ENCODE measurements around the gene AK5. TPM values are rescaled to one million over a fixed set of nuclear protein-coding genes. Genes with fewer than 3 reads are reported as not detected.

AK5 gene
- total and polyA plus RNA-seq, 2 of the 13 experiments (the other 11 are each of a cell fraction or from before 2014, with no cell fraction given): not detected

DNA sequence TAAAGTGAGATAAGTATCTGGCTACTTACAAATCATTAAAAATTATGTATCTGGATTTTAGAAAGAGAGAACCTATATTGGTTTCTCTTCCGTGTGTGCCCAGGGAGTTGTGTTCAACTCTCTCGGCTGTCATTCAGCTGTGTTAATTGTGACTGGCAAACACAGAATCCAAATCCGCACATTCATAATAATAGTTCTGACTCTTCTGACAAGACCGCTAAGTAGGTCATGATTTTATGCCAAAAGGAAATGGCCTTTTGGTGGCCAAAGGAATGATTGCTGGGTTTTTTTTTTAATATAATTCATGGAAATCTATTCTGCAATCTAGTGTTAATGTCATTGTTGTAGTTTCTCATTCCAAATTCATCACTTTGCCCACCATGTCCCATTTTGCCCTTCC, 110.7 kb downstream of the AK5 start:
- Histone ChIP-seq H3K4me2 (ENCODE audit: low read depth, low read length) (no peak overlapping the region), H3K36me3 (replicated peaks in 1 of 2; ENCODE audit: control insufficient read depth in 1 of 2, insufficient read depth in 2 of 2, low read length in 2 of 2) (no peaks in the 10 kb centered on the region), H3K27me3 (ENCODE audit: control insufficient read depth in 1 of 2, insufficient read depth in 2 of 2, low read length in 2 of 2) (no peaks in the 10 kb centered on the region; a peak in 1 of 5 replicates), H3K4me1 (ENCODE audit: insufficient read depth, low read length) (no peaks in the 10 kb centered on the region), H2AFZ (ENCODE audit: low read length) (no peak overlapping the region), H3K79me2 (ENCODE audit: insufficient read depth, low read length) (no peaks in the 10 kb centered on the region), H4K20me1 (ENCODE audit: insufficient read depth, low read length) (no peaks in the 10 kb centered on the region), H3K9me3 (ENCODE audit: low read length) (no peaks in the 10 kb centered on the region), H3K9ac (ENCODE audit: insufficient read depth, low read depth, low read length) (no peak overlapping the region), H3K27ac (ENCODE audit: extremely low read length, insufficient read depth, low read length) (no peak overlapping the region), H3K4me3 (replicated peaks in 1 of 3; ENCODE audit: insufficient read depth in 1 of 3, low read depth in 2 of 3, low read length in 3 of 3) (no peak overlapping the region)
- WGBS (ENCODE audit: low lambda C conversion rate): 68% methylated on average over 4 of the region's 4 CpGs
- in situ Hi-C loops (cut with HindIII; ENCODE audit: extremely low pct_ligation_motif_present, low pct_unique_long_range_greater_than_20kb) (no loop called here), intact Hi-C loops (cut with micrococcal nuclease; ENCODE audit: unreplicated experiment) (no loop called here)
- no TSS peak for BruUV-seq (replicated peaks)
- no peak for ATAC-seq
- no peak for DNase-seq (ENCODE audit: low spot score)
- no peak for FAIRE-seq
- ChIA-PET CTCF (ENCODE audit: low intra/inter-chr PET ratio, low total read pairs) (no interaction called here), POLR2A (no interaction called here)
- TF ChIP-seq ZNF225 (CRISPR knock-in tag; IDR thresholded peaks at IDR 0.05): no peak
- no peak for TF ChIP-seq GRHL1 (CRISPR knock-in tag; conservative IDR thresholded peaks at IDR 0.05)
- TF ChIP-seq NR2C2 (CRISPR knock-in tag; IDR thresholded peaks at IDR 0.05; ENCODE audit: borderline replicate concordance): no peak
- TF ChIP-seq ZNF234 (CRISPR knock-in tag; conservative IDR thresholded peaks at IDR 0.05): no peak
- no peak for TF ChIP-seq RXRB (CRISPR knock-in tag; IDR thresholded peaks at IDR 0.05; ENCODE audit: borderline replicate concordance)
- TF ChIP-seq, protein P1, sequence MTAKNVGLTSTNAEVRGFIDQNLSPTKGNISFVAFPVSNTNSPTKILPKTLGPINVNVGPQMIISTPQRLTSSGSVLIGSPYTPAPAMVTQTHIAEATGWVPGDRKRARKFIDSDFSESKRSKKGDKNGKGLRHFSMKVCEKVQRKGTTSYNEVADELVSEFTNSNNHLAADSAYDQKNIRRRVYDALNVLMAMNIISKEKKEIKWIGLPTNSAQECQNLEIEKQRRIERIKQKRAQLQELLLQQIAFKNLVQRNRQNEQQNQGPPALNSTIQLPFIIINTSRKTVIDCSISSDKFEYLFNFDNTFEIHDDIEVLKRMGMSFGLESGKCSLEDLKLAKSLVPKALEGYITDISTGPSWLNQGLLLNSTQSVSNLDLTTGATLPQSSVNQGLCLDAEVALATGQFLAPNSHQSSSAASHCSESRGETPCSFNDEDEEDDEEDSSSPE (CRISPR knock-in tag; IDR thresholded peaks at IDR 0.05): no peak
- no peak for TF ChIP-seq BRCA1 (CRISPR knock-in tag; IDR thresholded peaks at IDR 0.05)
- no peak for TF ChIP-seq ZBTB42 (CRISPR knock-in tag; IDR thresholded peaks at IDR 0.05)
- no peak for TF ChIP-seq U2AF1 (optimal IDR thresholded peaks at IDR 0.05; ENCODE audit: low read depth, low read length)
- no peak for TF ChIP-seq PRDM15 (CRISPR knock-in tag; IDR thresholded peaks at IDR 0.05)
- no peak for TF ChIP-seq ARNT2 (CRISPR knock-in tag; IDR thresholded peaks at IDR 0.05; ENCODE audit: low read depth)
- TF ChIP-seq ZNF891 (CRISPR knock-in tag; IDR thresholded peaks at IDR 0.05): no peak
- no peak for TF ChIP-seq U2AF2 (IDR thresholded peaks at IDR 0.05; ENCODE audit: low read depth, low read length)
- TF ChIP-seq, protein P2, sequence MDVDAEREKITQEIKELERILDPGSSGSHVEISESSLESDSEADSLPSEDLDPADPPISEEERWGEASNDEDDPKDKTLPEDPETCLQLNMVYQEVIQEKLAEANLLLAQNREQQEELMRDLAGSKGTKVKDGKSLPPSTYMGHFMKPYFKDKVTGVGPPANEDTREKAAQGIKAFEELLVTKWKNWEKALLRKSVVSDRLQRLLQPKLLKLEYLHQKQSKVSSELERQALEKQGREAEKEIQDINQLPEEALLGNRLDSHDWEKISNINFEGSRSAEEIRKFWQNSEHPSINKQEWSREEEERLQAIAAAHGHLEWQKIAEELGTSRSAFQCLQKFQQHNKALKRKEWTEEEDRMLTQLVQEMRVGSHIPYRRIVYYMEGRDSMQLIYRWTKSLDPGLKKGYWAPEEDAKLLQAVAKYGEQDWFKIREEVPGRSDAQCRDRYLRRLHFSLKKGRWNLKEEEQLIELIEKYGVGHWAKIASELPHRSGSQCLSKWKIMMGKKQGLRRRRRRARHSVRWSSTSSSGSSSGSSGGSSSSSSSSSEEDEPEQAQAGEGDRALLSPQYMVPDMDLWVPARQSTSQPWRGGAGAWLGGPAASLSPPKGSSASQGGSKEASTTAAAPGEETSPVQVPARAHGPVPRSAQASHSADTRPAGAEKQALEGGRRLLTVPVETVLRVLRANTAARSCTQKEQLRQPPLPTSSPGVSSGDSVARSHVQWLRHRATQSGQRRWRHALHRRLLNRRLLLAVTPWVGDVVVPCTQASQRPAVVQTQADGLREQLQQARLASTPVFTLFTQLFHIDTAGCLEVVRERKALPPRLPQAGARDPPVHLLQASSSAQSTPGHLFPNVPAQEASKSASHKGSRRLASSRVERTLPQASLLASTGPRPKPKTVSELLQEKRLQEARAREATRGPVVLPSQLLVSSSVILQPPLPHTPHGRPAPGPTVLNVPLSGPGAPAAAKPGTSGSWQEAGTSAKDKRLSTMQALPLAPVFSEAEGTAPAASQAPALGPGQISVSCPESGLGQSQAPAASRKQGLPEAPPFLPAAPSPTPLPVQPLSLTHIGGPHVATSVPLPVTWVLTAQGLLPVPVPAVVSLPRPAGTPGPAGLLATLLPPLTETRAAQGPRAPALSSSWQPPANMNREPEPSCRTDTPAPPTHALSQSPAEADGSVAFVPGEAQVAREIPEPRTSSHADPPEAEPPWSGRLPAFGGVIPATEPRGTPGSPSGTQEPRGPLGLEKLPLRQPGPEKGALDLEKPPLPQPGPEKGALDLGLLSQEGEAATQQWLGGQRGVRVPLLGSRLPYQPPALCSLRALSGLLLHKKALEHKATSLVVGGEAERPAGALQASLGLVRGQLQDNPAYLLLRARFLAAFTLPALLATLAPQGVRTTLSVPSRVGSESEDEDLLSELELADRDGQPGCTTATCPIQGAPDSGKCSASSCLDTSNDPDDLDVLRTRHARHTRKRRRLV (CRISPR knock-in tag; IDR thresholded peaks at IDR 0.05): no peak
